Measurements from ENCODE around the gene KRTAP10-5. TPM values are rescaled to one million over a fixed set of nuclear protein-coding genes. Genes with fewer than 3 reads are reported as not detected.
"Not testable (repeated sequence)": the region's sequence is repeated elsewhere in the genome, so short reads cannot be mapped to it uniquely, and the experiment has no call there.

Gene KRTAP10-5
- total RNA-seq, 1 donor from 2014 or later: not detected

DNA sequence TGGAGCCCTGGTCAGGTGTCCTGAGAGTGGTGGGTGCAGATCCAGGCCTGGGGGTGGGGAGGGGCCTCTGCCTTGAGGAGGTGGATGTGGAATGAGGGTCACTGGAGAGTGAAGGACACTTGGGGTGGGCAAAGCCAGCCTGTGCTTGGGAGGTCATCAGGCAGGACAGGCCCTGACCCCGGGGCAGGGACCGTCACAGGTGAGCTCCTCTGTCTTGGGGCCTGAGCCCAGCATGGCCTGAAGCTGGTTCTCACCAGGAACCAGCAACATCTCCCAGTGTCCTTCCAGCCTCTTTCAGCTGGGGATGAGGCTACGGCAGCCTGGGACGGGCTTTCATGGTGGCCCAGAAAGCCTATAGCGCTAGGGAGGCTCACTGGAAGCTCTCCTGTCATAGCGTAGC, 28.3 kb downstream of the KRTAP10-5 start:
- no peak for TF ChIP-seq CTCF (IDR thresholded peaks at IDR 0.05)
- intact Hi-C loops (cut with DNase I): no loop called here
- H3K9me3 ChIP-seq: no peaks in the 10 kb centered on the region
- H3K27ac ChIP-seq: no peak overlapping the region
- no peak for DNase-seq
- no peaks in the 10 kb centered on the region for H3K27me3 ChIP-seq (ENCODE audit: low read depth)
- H3K4me3 ChIP-seq: no peak overlapping the region
- no peak for ATAC-seq
- no peaks in the 10 kb centered on the region for H3K4me1 ChIP-seq
- H3K36me3 ChIP-seq: no peaks in the 10 kb centered on the region

- H3K4me3 ChIP-seq: no peak within 1 kb of the TSS
- H3K27me3 ChIP-seq (ENCODE audit: low read depth): no peaks in the 10 kb centered on the region
- no peaks in the 10 kb centered on the region for H3K9me3 ChIP-seq
- peak in 1 of 2 donors; percentile 12 for ATAC-seq
- H3K36me3 ChIP-seq: no peaks in the 10 kb centered on the region
- DNase-seq: peak; percentile 28
- intact Hi-C loops (cut with DNase I): no loop called here
- no peak for TF ChIP-seq CTCF (IDR thresholded peaks at IDR 0.05)
- no peak within 1 kb of the TSS for H3K27ac ChIP-seq
- no peaks in the 10 kb centered on the region for H3K4me1 ChIP-seq
These were observed 29.0 kb downstream of the KRTAP10-5 start, which contains the start of gene KRTAP10-2 for GRCh38 chr21:44551340-44551961. KRTAP10-2 (minus strand) TSS chr21:44551505; CDS start chr21:44551458, 47 bp downstream.

- no peak for TF ChIP-seq CTCF (IDR thresholded peaks at IDR 0.05)
- no peaks in the 10 kb centered on the region for H3K9me3 ChIP-seq
- ATAC-seq: no peak
- H3K27me3 ChIP-seq (ENCODE audit: low read depth): no peaks in the 10 kb centered on the region
- H3K4me1 ChIP-seq: no peaks in the 10 kb centered on the region
- no peak overlapping the region for H3K27ac ChIP-seq
- intact Hi-C loops (cut with DNase I): no loop called here
- DNase-seq: peak; percentile 15
- H3K36me3 ChIP-seq: no peaks in the 10 kb centered on the region
- no peak overlapping the region for H3K4me3 ChIP-seq
These were observed 29.6 kb downstream of the KRTAP10-5 start for GRCh38 chr21:44550807-44551206.

GRCh38 chr21:44550285-44550684, 30.1 kb downstream of the KRTAP10-5 start:
- intact Hi-C loops (cut with DNase I); H3K9me3 ChIP-seq; H3K27me3 ChIP-seq (ENCODE audit: low read depth); H3K36me3 ChIP-seq; H3K4me1 ChIP-seq; H3K27ac ChIP-seq; H3K4me3 ChIP-seq: not testable (repeated sequence)
- peak; percentile 32 for DNase-seq
- ATAC-seq: peak; percentile 16 to 45

DNA sequence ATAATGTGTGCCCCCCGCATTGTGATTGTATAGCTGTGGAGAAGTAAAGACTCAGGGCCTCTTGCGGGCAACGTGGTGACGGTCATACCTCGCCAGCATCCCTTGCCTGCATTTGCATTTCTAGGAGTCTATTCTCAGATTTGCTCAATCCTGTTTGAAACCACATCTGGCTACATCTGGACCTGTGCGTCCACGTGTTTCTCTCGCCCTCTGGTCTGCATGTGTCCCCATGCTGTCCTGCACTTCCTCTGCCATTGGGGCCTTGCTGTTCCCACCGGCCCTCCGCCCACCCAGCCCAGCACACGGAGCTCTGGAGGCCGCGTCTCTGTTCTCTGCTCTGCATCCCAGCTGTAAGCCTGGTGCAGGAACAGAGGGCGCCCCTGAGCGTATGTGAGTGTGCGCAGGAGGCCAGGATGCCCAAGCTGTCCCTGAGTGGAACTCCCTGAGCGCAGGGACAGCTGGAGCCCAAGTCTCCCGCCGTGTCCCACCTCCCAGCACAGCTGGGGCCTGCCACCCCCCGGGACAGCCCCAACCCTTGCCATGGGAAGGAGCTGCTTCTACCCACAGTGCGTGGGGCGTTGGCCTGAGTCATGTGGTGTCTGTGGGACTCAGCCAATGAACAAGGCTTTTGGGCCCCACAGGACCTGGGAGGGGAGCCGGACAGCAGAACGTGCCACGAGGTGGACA, 30.7 kb downstream of the KRTAP10-5 start:
- no peak overlapping the region for H3K4me3 ChIP-seq
- TF ChIP-seq CTCF (IDR thresholded peaks at IDR 0.05): no peak
- H3K27me3 ChIP-seq (ENCODE audit: low read depth): no peaks in the 10 kb centered on the region
- ATAC-seq: peak in 1 of 2 donors; percentile 36
- H3K36me3 ChIP-seq: no peaks in the 10 kb centered on the region
- peak; percentile 19 for DNase-seq
- H3K27ac ChIP-seq: no peak overlapping the region
- no peaks in the 10 kb centered on the region for H3K4me1 ChIP-seq
- intact Hi-C loops (cut with DNase I): no loop called here
- H3K9me3 ChIP-seq: no peaks in the 10 kb centered on the region

- TF ChIP-seq CTCF (IDR thresholded peaks at IDR 0.05): no peak
- H3K4me1 ChIP-seq: no peaks in the 10 kb centered on the region
- no peak overlapping the region for H3K27ac ChIP-seq
- no peak overlapping the region for H3K4me3 ChIP-seq
- H3K27me3 ChIP-seq (ENCODE audit: low read depth): no peaks in the 10 kb centered on the region
- no peak for ATAC-seq
- H3K36me3 ChIP-seq: no peaks in the 10 kb centered on the region
- intact Hi-C loops (cut with DNase I): no loop called here
- no peaks in the 10 kb centered on the region for H3K9me3 ChIP-seq
- no peak for DNase-seq
These were observed 31.5 kb downstream of the KRTAP10-5 start for GRCh38 chr21:44548922-44549321.
